NCI-H2196 treated with DMSO at 0.1 percent for 48 hours (cell line): Measurements from ENCODE around the gene CACNA1H.

Experiments used
- DNase-seq: peaks from one replicate; lab custom pipeline; 2025; ENCODE audit not compliant: unreplicated experiment; lab: John Stamatoyannopoulos, UW

CACNA1H gene

DNA sequence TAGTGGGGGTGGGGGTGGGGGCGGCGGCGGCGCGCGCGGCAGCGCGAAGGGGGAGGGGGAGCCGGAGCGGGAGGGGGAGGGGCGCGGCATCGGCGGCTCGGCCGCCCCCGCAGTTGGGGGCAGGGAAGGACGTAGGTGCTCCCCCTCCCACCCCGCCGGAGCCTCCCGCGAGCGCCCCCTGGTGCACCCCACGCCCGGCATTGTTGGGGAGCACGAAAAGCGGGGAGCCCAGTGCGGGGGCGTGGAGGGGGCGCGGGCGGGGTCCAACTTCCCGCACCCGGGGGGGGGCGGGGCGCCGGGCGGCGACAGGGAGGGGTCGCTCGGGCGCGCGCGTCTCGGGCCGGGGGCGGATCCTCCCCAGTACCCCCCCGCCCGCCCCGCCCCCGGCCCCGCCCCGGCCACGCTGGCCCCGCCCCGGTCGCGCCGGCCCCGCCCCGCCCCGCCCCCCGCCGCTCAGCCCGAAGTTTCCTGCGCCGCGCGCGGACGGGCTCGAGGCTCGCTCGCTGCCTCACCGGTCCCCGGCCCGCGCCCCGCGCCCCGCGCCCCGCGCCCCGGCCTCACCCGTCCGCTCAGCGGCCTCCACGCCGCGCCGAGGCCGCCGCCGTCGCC, at the start of gene CACNA1H:
TSS of gene CACNA1H (plus strand) at position 456 of the 609 bp plus-strand sequence. CDS start 632 bp downstream, outside the sequence.
- DNase-seq = peak; percentile 10

DNA sequence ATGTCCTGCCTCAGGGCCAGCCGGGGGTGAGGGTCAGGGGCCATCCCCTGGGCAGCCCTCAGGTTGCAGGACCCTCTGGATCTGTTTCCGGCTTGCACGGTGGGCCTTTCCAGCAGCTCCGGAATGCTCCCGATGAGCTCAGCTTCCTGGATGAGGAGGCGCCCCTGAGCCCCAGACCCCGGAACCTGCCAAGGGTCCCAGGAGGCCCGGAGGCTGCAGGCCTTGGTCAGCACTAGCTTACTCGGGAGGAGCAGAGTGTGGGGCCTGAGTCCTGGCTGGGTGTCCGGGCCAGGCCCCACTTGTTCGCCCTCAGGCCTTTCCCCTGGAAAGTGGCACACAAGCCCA, 49.3 kb upstream of the CACNA1H start:
- no peak for DNase-seq

DNA sequence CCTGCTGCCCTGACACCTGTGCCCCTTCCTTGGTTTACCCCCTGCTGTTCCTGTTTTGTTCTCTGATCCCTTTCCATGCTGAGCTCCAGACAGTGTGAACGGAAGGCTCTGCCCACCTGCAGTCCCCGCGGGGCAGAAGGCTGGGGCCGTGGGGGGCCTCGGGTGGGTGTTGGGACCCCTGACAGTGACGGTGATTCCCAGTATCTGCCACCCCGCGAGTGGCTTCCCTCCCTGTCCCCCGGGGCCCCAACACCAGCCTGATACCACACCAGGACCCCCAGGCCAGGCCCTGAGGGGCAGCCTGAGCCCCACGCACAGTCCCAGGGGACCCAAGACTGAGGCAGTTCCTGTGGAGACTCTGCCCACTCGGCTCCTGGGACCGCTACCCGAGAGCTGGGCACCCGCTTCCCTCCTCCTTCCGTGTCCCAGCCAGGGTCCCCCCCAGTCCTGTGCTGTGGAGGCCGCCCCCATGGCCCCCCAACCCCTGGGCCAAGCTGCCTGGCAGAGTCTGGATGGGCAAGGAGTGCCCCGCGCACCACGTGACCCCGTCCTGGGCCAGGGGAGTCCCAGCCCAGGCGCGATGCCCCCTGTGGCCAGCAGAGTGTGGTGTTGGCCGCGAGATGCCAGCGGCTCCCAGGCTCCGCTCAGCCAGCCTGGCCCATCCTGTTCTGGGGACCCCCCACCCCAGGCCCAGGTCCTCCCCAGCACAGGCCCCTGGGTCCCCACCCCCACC, 46.9 kb upstream of the CACNA1H start:
- peak; percentile 46 for DNase-seq

DNA sequence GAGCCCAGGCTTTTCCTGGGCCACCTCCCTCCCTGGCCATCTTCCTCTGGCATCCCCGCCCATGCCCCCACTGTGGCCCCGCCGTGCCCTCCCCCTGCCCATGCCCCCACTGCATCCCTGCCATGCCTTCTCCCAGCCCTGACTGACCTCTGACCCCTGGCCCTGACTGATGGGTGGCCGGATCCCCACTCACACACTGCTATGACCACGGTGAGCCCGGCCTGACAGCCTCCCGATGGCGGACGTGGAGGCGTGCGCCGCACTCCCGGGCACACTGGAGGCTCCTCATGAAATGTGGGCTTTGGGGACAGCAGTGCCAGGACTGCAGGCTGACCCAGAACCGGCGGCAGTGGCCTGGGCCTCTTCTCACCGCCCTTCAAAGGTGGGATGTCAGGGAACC, 46.2 kb upstream of the CACNA1H start:
- no peak for DNase-seq

DNA sequence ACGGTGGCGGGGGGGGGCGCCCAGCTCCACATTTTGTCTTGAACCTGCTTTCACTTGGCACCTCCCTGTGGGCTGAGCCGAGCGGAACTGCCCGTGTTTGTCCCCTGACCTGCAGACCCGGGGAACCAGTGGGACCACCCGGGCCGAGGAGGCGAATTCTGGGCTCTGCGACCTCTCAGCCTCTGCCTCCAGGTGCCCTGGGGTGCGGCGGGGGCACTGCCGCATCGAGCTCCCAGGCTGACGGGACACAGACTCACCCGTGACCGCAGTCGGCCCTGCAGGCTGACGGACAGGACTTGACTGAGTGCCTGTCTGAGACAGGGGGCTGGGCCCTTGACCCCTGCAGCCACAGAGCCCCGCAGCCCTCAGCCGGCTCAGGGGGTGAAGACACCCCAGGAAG, 45.8 kb upstream of the CACNA1H start:
- no peak for DNase-seq

DNA sequence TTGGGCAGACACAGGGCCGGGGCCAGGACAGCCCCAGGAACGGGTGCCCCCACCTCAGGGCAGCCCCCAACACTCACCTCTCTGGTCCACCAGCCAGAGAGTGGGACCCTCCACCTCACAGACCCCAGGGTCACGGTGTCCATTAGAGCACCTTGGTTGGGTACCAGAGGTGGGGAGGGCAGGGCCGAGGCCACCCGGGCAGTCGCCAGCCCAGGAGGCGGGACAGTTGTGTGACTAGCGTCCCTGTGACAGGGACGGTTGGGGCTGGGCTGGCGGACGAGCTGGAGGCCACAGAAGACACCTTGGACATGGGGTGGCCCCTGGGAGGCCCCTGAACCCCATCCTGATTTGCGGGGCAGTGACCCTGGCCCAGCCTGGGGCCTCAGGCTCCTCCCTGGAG, 45.2 kb upstream of the CACNA1H start:
- DNase-seq = no peak

DNA sequence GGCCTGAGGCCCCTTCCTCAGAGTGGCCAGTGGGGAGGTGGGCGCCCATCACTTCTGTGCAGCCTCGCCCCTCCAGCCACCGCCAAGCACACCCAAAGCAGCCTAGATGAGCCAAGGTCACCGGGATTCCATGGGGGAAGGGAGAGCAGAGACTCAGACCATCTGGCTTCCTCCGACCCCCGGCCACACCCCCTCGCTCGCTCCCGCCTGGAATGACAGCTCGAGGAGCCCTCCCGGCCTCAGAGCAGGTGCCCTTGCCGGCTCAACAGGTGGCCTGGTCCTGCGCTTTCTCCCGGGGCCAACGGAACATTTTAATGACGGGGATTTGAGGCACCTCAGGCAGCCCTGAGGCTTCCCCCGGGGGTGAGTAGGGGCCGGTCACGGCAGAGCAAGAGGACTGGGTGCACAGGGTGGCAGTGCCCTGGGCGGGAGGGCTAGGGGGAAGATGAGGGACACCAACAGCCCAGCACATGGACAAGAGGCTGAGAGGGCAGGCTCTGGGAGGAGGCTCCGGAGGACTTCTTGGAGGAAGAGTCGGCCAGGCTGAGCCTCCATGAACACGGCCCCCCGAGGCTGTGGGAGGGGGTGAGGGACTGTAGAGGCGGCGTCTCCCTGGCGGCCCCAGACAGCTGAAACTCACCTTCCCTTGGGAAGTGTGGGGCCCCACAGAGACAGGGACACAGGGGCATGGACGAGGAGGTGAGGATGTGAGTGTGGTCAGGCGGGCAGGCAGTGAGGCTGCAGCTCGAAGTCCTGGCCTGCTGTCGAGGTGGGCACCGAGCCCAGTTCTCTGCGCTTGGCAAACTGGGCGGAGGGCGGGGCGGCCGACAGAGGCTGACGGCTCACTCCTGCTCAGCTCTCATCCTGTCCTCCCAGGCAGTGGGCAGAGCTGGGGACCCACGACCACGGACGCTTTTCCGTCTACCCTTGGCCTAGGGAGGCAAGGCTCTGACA, 44.3 kb upstream of the CACNA1H start:
- DNase-seq = peak; percentile 75

DNA sequence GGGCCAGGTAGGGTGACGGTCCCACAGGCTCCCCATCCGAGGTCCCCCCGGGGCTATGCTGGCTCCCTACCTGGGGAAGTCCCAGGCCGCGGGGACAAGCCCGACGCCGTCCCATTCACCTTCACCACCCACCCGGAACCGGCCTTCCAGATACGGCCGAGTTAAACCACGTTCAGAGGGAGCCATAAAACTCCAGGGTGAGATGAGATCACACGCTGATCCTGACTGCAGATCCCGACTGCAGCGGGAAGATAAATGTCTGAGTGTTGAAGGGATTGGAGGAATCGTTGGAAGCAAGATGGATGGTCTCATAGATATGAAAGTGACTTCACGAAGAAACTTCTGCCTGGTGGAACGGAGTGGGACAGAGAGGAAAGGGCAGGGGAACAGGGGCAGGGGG, 43.3 kb upstream of the CACNA1H start:
- no peak for DNase-seq

DNA sequence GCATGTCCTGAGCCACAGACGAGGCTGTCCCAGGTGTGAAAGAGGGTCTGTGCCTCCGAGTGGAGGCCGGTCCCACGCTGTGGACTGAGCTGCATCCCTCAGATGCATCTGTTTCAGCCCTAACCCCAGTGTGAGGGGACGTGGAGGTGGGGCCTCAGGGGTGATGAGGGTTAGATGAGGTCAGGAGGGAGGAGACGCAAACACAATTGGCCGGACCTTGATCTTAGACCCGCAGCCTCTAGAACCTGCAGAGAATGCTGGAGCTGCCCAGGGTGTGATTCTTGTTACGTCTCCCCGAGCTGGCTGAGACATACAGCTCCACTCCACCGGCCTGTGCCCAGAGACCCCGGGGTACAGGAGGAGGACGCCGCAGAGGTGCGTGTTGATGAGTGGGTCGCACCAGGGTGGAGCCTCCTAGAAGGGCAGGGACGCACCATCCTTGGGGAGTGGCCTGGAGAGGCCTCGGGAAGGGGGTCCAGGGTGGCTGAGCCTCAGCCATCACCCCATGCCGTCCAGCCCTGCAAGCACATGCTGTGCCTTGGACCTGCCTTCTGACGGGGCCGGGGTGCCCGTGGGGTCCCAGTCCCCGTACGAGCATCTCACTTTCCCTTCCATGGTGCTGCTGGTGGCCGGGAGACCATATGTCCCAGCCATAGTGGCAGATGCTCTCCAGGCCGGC, 40.3 kb upstream of the CACNA1H start:
- DNase-seq = no peak

DNA sequence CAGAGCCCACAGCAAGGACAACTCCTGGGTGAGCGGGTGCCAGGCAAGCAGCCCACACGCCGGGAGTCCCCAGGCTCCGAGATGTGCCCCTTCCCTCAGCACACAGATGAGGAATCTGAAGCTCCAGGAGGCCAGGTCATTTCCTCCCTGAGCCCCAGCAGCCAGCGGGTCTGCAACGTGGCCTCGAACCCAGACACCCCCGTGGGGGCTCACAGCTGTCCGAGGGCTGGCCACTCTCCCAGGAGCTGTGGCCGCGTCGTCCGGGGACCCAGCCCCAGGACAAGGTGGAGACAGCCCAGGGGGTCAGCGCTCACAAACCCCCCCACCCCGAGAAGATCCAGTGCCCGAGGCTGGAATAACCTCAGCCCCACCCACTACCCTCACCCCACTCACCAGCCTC, 39.4 kb upstream of the CACNA1H start:
- no peak for DNase-seq

DNA sequence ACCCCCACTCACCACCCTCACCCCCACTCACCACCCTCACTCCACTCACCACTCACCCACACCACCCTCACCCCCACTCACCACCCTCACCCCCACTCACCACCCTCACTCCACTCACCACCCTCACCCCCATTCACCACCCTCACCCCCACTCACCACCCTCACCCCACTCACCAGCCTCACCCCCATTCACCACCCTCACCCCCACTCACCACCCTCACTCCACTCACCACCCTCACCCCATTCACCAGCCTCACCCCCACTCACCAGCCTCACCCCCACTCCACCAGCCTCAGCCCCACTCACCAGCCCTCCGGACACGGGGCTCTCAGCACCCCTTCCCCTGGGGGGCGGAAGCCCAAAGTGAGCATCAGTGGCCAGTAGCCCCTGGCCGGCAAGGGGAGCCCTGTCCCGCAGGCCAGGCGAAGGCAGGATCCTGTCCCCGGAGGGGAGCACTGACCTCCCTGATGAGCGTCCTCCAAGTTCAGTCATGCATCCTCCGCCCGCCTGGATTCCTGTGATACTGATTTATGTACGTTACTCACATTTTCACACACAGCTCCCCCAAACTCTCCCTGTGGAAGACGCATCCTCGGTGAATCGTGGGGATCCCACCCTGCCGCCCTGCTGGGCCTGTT, 38.9 kb upstream of the CACNA1H start:
- DNase-seq = no peak

DNA sequence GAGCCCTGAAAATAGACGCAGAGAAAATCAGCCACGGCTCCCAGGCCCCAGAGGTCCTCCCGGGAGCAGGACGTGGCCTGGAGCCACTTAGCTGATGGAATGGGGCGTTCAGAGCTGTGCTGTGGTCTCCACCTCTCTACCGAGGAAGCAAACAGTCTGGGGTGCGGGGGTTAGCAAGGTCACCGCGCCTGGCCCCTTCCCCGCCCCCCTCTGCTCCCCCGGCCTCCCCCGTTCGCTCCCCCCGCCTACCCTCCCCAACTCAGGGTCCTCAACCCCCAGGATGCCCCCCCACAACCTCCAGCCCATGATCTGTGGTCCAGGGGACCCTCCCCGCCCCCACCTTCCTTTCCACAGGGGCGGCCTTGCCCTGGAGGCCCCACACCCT, 36.2 kb upstream of the CACNA1H start:
- no peak for DNase-seq

DNA sequence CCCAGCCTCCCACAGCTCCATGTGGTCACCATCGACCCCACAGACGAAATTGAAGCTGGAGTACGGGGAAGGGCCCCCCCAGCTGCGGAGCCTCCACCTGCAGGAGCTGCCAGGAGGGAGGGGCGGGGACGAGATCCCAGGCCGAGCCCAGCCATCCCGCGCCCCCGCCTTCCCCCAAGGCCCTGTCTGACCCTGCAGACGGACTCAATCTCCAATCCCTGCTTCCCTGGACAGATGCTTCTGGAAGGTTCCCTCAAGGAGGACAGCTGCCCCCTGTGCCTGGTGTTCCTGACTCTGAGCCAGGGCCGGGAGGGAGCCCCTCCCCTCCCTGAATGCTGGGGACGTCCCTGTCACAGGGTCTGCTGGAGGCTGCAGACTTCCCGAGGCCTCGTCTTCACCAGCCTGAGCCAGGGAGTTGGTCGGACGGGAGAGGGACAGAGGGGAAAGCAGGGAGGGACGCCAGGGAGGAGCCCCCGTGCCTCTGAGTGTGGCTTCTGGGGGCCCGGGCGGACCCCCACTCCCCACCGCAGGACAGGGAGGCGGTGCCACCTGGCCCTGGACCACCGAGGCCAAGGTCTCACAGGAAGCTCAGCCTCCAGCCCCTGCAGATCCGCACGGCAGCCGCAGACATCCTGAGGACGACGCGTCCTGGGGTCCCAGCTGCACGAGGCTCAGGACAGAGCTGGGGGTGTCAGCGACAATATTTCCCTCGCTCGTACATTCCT, 35.6 kb upstream of the CACNA1H start:
- no peak for DNase-seq

DNA sequence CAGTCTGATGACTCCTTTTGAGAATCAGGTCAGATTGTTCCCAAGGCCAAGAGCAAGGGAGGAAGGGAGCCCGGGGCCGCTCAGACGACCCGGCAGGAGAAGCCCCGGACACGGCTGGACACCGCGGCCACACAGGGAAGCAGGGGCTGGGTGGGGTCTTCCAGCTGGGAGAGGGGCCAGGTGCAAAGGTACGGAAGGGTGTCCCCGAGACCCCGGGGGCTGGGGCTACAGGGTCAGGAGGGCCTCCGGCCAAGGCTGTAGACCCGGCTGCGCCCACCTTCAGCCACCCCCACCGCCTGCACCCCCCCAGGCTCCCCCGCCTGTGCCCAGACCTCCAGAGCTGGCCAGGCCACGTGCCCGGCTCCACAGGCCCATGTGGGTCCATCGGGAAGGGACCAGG, 35.0 kb upstream of the CACNA1H start:
- no peak for DNase-seq

DNA sequence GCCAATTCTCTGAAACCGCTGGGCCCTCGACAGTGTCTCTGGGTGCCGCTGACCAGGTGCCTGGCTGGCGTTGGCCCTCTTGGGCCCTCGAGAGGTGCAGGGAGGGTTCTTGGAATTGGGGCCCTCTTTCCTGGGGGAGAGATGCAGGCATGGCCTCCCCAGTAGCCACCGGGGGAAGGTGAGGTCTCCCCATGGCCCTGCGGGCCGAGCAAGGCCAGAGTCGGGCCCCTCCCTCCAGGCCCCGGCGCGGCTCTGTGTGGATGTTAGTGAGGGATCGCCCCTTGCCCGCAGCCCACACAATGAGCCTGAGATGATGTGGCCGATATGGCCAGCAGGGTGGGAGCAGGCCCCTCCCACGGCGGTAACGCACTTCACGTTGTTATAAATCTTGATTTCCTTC, 33.8 kb upstream of the CACNA1H start:
- DNase-seq = no peak

DNA sequence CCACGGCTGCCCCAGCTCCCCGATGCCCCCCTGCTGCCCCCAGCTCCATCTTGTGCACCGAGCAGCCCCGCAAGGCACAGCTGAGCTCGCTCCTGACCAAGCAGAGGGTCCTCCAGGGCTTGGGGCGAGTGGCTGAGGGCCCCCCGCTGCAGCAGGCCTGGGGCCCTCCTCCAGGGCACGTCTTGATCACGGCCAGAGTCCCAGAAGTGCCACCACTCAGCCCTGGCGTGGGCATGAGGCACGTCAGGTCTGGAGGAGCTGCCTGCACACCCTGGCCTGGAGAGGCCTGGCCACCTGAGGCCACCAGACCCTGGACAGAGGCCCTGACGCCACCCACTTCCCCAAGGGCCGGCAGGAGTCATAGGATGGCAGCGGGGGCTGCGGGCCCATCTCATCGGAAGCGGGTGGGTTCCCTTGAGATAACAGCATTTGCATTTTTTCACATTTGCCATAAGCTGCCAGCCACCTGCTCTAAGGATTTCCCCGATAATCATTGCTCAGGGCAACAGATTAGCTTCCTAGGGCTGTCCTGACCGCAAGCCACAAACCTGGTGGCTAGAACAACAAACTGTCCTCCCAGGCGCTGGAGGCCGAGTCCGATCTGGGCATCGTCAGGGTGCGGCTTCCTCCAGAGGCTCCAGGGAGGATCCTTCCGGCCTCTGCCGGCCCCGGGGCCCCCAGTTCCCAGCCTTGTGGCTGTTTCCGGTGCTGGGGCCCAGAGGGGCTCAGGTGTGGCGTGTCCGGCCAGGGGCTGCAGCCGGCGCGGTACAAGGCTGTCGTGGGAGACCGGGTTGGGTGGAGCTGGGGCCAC, 32.9 kb upstream of the CACNA1H start:
- DNase-seq = no peak

DNA sequence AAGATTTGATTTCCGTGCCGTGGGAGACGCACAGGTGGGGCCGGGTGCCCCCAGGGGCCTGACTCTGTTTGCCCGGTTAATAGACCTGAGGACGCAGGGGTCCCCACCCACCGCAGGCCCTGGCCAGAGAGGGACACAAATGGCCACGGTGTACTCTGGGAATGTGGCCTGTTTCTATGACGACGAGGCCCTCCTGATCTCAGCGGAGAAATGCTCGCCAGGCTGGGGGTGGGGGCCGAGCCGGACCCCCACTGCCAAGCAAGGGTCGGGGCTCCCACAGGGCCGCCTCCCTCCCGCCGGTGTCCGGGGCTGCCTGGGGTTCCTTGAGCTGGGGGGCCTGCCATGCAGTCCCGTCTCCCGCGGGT, 32.3 kb upstream of the CACNA1H start:
- DNase-seq = no peak

DNA sequence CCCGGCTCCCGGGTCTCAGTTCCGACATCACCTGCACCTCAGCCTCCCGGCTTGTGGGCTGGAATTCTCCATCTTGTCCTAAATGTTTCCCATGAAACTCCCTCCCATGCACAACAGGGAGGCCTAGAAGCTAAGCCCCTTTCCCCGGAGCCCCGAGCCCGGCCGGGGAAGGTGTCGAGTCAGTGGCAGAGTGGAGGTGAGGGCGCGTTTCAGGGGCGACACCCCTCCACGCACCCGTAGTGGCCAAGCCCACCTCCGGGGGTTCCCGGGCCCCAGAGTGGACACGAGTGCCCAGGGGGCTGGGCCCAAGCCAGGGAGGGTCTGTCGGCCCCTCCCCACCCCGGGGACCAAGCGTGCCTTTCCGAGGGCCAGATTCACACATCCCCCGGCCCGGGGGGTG, 31.9 kb upstream of the CACNA1H start:
- no peak for DNase-seq

DNA sequence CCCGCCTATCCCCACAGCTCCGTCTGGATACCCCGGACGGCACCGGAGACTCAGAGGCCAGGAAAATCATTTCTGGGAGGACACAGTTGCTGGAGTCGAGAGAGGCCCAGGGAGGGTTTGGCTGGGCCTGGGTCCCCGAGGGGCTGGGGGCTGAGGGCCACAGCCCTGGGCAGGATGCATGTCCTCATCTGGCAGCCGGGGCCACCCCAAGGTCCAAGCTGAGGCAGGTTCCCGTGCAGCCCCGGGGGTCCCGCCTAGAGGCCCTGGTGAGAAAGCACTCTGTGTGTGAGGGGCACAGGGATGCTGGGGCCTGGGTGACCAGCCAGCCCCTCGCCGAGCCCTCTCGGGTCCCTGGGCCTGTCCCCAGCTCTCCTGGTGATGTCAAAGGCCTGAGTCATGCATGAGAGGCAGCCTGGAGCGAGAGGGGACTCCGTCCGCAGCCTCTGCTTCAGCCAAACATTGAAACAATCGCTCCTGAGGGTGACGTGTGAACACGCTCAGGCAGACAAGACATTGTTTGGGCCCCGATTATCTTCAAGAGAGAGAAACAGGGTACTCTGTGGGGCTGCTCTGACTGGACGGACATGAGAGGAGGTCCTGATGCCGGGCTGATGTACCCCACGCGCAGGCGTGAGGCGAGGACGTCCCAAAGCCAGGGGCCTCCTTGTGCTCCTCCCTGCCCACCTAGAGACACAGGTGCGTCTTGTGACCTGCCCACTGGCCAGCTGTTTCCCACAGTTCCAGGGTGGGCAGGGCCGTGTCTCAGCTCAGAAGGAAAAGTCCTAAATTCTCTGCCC, 31.1 kb upstream of the CACNA1H start:
- no peak for DNase-seq
